Fibroblast of skin of scalp (primary cell): Measurements from ENCODE around the gene ZNHIT6.
A peak's percentile ranks its signal among the peaks of the same experiment; 100 is the strongest.
"Not testable (repeated sequence)": the region's sequence is repeated elsewhere in the genome, so short reads cannot be mapped to it uniquely, and the experiment has no call there.

Experiments
- DNase-seq: peaks from one replicate; pipeline ENCODE4 v3.0.0-alpha.2; 2013

ZNHIT6 gene

DNA sequence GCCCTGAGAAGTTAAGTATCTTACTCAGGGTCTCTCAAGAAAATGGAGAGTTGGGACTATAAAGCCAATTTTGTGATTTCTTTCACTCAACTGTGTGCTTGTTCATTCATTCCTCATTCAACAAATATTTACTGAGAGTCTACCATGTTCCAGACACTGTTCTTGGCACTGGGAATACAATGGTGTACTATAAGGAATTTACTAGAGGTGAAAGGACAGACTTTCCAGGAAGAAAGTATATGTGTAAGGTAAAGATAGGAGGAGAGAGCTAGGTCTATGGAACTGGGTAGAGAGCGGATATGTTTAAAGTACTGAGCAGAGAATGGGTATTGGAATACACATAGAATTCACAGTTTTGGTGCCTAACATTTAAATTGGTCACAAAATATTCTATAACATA, 42.3 kb downstream of the ZNHIT6 start:
- no peak for DNase-seq

DNA sequence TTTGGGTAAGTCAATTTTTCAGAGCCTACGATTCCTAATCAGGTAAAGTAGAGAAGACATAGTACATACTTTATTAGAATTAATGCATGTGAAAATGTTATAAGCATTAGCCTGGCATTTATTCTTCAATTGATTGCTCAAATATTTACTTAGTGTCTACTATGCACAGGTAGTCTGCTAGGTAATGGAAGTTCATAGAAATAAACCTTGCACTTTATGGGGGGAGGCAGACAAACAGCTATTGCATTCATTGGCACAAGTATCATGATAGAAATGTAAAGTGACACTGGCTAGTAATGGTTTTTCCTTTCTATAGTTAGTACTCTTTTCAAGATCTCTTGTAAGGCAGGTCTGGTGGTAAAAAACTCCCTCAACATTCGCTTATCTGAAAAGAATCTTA, 44.9 kb downstream of the ZNHIT6 start:
- DNase-seq: no peak

DNA sequence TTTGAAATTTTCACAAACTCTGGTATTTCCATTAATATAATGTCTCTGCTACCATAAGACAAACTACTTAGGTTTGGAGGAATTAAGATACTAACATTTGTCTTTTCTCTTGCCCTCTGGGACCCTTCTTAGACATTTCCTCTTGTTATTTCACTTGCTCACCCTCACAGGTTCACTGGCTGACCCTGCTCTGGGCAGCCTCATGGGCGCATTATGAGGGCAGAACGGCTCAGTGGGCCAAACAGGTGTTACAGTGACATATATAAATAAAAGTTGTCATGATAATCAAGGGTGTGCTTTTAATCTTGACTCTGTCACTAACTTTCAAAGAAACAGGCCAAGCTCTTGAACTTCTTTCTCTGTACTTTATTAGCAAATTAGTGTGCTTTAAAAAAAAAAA, 46.5 kb downstream of the ZNHIT6 start:
- DNase-seq: no peak

DNA sequence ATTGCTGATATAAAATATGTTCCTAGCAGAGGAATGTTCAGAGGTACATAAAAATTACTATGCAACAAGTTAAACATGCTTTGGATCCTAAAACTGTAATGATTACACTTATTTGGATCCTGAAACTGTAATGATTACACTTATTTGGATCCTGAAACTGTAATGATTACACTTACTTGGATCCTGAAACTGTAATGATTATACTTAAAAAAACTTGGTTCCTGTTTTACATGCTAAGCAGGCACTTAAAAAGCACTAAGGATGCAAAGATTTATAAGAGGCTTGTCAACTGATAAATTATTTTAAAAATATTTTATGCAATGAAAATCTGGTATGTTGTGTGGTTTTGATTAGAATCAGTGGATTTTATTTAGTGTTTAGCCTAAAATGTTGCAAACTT, 47.7 kb downstream of the ZNHIT6 start:
- DNase-seq: no peak

DNA sequence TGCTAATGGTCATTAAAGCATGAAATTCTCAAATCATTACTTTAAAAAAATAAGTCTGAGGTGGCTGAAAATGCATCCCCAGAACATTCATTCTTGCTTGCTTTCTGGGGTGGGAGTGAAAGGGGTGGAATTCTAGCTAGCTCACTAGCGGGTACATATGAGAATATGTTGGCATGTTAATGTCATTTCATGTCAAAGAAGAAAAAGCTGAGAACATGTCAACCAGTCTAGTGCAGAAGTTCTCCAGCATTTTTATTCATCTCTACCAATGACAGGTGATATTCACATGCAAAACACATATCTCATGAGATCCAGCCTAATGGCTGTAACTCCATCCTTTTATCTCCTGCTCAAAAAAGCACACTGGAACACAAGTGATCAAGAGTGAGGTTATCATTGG, 49.1 kb downstream of the ZNHIT6 start:
- no peak for DNase-seq

DNA sequence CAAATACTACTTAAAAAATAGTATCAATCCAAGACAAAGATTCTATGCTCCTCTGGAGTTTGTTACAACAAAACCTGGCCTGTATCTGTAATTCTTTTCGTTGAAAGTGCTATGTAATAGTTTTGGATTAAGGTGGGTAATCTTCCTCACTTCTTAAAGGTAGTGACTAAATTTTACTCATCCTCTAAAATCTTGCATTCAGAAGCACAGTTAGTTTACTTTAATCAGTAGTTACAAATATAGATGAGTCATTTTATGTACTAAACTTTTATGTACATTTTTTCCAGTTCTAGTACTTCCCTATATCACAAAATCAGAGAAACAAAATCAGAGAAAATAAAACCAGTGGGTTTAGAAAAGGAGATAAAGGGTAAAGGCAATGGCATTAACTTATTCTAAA, 51.3 kb downstream of the ZNHIT6 start:
- DNase-seq: no peak

DNA sequence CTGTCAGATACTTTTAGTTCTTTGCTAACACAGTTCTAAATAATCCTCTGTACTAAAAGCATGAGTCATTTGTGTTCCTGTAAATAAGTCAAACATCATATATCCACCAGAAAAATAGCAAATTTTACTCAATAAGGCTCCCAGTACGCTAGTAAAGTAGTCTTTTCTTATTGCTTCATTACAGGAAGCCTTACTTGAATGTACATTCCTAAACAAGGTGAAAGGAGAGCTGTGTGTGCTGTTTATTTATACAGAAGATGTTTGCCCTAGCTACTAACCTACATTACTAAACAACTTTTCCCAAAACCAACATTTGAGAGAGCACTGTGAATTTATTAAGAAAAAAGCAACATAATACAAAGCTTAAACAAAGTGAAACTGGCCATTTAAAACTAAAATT, 52.0 kb downstream of the ZNHIT6 start:
- DNase-seq: no peak

DNA sequence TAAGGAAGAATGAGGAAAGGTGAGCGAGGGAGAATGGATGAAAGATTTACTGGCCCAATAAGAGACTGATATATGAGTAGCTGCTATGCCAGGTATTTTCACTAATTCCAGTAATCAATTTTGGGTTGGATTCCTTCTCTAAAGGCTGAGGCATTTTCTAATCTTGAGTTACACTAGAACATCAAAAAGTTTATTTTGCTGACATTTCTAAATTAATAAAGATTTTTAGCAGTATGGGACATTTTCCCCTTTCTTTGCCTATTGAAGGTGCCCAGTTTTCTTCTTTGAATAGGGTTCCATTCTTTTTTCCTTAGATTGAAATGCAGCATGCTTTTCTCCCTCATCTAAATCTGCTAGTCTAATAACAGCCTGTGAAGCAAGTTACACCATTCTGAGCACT, 52.9 kb downstream of the ZNHIT6 start:
- no peak for DNase-seq

DNA sequence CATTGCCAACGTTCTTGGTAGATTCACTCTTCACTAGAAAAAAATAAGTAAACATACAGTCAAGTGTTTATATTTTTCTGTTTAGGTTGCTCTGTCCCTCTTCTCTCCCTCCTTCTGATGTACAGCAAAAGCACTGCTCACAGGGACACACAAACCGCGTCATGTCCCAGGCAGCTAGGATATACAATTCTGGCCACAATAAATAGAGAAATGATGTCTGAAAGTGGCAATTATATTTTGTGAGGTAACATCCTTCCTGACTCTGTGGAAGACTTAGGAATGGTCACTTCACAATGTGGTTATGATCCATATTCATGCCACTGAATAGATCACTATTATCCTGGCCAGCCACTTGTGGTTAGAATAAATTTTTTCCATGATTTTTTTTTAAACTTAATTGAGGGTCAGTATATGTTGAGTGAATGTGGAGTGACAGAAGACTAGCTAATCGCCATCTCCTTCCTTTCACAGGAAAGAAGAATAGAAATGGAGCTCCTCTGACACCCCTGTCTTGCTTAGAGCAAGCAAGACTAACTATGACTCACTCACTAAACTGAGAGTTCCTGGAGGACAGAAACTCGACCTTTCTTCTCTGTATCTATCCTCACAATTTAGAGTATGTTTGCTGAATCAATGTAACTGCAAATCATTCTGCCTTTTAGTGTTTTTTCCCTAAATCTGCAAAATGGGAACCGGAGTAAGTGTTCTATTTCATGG, 54.0 kb downstream of the ZNHIT6 start:
- peak; percentile 29 for DNase-seq

DNA sequence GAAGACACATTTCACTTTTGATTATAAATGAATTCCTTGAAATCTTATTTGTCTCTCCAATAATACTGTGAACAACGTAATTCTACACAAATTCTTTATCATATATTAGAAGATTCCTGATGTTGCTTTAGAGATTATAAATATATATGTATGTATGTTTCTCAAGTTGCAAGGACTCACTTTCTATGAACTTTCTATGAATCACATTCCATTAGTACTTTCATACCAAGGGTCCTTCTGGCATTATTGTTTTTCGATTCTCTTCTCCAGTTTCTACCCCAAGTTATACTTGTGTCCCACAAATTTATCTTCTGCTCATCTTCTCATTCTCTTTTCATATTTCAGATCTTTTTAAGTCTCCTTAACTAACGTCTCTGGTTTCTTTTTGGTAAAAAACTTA, 55.9 kb downstream of the ZNHIT6 start:
- no peak for DNase-seq

DNA sequence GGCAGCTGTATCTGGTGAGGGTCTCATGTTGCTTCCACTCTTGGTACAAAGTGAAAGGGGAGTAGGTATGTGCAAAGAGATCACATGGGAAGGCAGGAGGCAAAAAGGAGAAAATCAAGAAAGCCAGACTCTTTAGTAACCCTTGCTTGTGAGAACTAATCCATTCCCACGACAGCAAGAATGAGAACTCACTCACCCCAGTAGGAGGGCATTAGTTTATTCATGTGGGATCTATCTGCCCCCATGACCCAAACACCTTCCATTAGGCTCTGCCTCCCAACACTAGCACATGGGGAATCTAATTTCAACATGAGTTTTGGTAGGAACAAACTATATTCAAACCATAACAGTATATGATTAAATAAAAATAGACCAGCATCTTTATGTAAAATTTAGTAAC, 57.6 kb downstream of the ZNHIT6 start:
- DNase-seq: no peak

DNA sequence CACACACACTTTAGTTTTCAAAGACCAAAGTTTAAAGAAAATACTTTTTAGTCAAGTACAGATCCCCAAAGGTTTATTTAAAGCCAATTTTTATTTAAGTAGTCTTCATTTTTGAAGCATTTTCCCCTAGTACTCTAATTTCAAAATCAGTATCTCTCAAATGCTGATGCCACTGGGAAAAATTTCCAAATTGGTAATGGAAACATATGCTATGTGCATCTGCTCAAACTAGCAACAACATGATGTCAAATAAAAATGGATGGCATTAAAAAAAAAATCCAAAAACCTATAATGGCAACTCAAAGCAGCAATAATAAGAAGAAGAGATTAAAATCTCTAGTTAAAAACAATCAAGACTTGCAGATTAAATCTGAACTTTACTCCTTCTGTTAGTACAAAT, 58.6 kb downstream of the ZNHIT6 start:
- no peak for DNase-seq

DNA sequence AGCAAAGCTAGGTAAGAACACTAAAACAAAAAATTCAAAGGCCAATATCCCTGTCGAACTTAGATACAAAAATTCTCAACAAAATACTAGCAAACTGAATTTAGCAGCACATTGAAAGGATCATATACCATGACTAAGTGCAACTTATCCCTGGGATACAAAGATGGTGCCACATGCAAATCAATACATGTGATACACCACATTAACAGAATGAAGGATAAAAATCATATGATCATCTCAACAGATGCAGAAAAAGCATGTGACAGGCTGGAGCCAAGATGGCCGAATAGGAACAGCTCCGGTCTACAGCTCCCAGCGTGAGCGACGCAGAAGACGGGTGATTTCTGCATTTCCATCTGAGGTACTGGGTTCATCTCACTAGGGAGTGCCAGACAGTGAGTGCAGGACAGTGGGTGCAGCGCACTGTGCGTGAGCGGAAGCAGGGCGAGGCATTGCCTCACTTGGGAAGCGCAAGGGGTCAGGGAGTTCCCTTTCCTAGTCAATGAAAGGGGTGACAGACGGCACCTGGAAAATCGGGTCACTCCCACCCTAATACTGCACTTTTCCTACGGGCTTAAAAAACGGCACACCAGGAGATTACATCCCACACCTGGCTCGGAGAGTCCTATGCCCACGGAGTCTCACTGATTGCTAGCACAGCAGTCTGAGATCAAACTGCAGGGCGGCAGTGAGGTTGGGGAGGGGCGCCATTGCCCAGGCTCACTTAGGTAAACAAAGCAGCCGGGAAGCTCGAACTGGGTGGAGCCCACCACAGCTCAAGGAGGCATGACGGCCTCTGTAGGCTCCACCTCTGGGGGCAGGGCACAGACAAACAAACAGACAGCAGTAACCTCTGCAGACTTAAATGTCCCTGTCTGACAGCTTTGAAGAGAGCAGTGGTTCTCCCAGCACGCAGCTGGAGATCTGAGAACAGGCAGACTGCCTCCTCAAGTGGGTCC, 66.4 kb downstream of the ZNHIT6 start:
- DNase-seq: not testable (repeated sequence)

DNA sequence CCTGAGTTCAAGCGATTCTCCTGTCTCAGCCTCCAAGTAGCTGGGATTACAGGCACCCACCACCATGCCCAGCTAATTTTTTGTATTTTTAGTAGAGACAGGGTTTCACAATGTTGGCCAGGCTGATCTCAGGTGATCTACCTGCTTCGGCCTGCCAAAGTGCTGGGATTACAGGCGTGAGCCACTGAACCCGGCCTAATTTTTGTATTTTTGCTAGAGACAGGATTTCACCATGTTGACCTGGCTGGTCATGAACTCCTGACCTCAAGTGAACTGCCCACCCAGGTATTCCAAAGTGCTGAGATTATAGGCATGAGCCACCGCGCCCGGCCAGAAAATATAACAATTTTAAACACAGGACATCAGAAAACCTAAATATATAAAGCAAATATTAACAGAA, 68.3 kb downstream of the ZNHIT6 start:
- not testable (repeated sequence) for DNase-seq

DNA sequence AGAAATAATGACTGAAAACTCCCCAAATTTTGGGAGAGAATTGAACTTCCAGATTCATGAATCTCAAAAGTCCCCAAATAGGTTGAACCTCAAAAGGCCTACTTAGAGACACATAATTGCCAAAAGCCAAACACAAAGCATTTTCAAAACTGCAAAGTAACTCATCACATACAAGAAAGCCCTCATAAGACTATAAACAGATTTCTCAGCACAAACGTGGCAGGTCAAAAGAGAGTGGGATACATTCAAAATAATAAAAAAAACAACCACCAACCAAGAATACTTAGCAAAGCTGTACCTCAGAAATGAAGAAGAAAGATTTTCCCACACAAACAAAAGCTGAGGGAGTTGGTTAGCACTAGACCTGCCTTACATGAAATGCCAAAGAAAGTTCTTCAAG, 69.8 kb downstream of the ZNHIT6 start:
- no peak for DNase-seq

DNA sequence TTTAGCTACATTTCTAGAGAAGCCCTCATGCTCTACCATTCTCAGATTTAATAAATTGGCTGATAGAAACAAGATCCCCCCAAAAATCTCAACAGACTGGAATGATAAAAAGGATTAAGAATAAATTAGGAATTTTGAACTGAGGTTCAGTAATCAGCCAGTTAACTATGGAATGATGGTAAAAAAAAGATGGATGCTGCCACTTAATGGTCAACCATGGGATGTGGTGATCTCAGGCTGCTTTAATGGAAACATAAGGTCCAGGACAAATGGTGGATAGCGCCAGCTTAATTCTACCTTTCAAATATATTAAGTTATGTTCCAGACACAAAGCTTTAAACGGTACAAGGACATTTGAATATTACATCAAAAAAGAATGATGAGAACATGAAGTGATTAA, 77.7 kb downstream of the ZNHIT6 start:
- DNase-seq: no peak

DNA sequence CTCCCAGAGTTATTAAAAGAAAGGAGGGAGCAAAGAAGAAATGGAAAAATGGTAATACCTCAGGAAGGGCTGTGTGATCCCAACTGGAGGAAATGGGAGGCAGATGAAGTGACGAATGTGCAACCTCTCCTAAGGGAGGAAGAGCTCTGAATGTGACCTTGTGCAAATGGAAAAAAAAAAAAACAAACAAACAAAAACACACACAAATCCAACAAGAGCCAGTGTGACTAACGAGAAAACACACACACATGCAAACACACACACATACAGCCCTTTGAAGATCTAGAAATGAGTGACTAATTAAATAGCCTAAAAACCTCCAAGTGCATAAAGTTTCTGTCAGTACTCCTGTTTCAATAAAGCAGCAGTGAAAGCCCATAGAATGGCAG, 78.7 kb downstream of the ZNHIT6 start:
- no peak for DNase-seq

DNA sequence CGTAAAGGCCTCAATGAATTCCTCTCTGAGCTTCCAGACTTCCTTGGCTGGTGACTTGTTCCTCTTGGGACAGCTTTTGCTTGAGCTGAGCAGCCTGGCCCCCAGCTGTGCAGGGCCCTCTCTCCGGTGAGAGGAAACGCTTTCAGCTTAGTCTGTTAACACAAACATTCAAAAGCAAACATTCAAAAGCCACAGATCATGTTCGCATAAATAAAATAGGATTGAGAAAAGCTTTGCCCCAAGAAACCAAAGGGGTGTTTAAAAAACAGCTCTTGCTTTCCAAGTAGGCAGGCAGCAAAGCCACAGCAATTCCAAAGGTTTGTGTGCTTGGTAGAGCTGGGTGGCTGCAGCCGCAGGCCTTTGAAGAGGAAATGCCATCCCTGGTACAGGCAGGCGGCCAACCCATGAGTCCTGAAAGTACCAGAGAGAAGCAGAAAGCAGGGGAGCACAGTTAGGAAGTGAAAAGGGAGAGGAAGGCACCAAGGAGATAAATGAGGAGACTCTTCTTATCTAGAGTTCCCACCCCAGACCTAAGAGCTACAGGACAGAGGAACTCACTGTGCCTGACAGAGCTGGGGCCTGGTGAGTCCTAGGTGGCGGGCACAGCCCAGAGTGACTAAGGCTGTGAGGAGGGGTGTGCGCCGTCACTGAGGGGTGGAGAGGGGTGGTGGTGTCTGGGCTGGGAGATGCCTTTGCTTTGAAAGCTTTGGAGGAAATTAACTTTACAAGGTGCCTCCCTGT, 79.3 kb downstream of the ZNHIT6 start:
- DNase-seq: peak; percentile 98

DNA sequence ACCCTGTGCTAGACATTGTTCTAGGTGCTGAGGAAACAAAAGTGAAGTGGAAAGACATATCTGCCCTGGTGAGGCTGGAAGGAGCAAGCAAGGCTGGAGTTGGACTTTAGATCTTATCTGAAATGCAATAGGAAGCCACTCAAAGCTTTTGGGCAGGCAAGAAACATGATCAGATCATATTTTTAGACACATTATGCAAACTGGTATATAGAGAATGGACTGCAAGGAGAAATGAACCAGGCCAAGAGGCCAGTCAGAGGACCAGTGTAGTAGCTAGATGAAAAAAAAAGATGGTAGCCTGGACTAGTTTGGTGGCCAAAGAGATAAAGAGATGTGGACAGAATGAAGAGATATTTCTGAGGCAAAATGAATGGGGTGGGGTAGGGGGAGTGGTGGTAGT, 81.4 kb downstream of the ZNHIT6 start:
- no peak for DNase-seq

DNA sequence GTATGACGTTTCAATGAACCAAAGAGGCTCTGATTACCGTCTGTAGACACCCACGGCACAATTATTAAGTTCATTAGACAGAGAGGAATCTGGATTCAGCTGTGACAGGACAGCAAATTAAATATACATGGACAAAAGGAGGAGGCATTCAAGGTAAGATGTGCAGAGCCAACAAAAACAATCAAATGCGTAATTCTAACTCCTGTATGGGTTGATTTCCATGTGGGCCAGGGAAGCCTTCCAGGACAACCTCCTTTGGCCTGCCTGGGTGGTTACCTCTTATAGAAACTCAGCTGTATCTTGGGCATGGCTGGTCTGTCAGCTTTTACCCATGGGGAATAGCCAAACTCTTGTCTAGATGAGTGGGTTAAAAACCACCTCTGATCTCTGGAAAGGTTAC, 83.9 kb downstream of the ZNHIT6 start:
- DNase-seq: no peak

DNA sequence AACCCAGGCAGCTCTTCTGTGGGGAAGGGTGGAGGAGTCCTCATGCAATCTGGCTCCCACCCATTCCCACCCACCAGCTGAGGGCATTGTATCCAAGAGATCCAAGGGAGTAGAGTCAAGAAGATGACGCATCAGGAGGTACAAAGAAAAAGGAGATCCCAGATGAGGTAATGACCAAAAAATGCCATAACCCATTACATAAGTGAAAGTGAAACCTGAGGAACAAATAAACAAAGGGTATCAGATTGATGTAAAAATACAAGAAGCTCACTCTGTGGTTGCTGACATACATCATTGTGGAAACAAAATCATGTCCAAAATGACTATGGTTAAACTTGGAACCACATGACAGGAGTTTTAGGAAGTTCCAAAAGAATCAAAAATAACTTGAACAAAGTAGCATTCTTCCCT, 85.2 kb downstream of the ZNHIT6 start:
- peak; percentile 92 for DNase-seq

DNA sequence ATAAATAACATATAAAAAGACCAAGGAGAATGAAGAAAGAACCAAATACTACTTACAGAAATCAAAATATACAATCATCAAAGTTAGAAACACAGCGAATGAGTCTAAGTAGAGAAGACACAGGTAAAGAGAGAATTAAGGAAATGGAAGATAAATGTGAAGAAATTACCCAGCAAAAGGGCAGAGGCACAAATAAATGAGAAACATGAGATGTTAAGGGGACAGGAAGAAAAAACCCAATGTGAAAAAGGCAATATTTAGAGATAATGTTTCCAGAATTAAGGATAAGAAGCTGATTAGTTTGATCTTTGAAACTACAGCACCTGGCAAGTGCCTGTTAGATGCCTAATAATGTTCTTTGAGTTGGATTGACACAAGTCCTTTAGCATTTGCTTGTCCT, 86.8 kb downstream of the ZNHIT6 start:
- no peak for DNase-seq

DNA sequence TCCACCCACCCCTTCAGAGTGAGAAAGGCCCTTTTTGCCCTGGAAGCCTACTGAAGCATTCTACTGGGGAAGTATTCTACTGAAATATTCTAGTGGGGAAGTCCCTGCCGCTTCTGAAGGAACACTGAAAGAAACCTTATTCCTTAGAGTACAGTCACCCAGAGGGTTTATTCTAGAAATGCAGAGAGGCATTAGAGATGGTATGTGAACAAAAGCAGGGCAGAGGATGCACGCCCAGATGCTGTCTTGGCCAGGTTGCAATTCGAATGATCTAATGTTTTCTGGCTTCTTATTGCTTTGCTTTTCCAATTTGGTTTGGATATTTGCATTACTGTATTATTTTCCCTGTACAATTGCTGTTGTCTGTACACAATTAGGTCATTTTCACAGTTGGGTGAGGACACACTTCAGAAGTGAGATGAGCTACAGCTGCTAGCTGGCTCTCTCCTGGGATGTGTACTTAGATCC, 90.6 kb downstream of the ZNHIT6 start:
- DNase-seq: peak; percentile 86
